Activated CD8-positive, alpha-beta memory T cell treated with anti-CD3 and anti-CD28 coated beads for 36 hours (primary cell): Measurements from ENCODE around the gene TMEM254. TPM values are rescaled to one million over a fixed set of nuclear protein-coding genes. Genes with fewer than 3 reads are reported as not detected.
"Not testable (repeated sequence)": the region's sequence is repeated elsewhere in the genome, so short reads cannot be mapped to it uniquely, and the experiment has no call there.

Experiments
- CTCF ChIA-PET: fragments of 350-600 bp; sonication (Branson Sonifier 250); formaldehyde crosslinking; loops from one replicate; lab custom pipeline; 2021; ENCODE audit warnings: antibody characterized with exemption; lab: Charles Lee
- POLR2A ChIA-PET: fragments of 350-600 bp; sonication (Branson Sonifier 250); formaldehyde crosslinking; loops from one replicate; lab custom pipeline; 2021; ENCODE audit warnings: antibody characterized with exemption; lab: Charles Lee
- total RNA-seq, 2 experiments: library from RNA; stranded (reverse); gene quantifications; one replicate each; pipeline ENCODE4 v1.2.3, GENCODE V29; 2021

The TMEM254 gene
- total RNA-seq, 2 experiments from 2014 or later, result 13.2 to 14.4 TPM

- POLR2A ChIA-PET, result interaction anchor here (0.6 kb wide), 1 partner anchor 573 kb away, joined by 3 read pairs; no protein-coding TSS in a partner anchor
Observed at GRCh38 chr10:80122110-80122710, 43.7 kb downstream of the TMEM254 start.

GRCh38 chr10:80122746-80123145 is 44.3 kb downstream of the TMEM254 start:
- ChIA-PET CTCF (no interaction called here), POLR2A (no interaction called here)

More at GRCh38 chr10:80122110-80122710, 43.7 kb downstream of the TMEM254 start:
- CTCF ChIA-PET, result no interaction called here

- CTCF ChIA-PET, result interaction anchor here (0.7 to 0.9 kb wide), 2 partner anchors 68 to 627 kb away, joined by 3 to 4 read pairs; no protein-coding TSS in a partner anchor
Observed at GRCh38 chr10:80126876-80127275, 48.4 kb downstream of the TMEM254 start.

GRCh38 chr10:80131499-80131901 is 53.0 kb downstream of the TMEM254 start:
- ChIA-PET POLR2A (no interaction called here), CTCF (interaction anchor here (0.7 to 1.8 kb wide), 2 partner anchors 13 to 73 kb away, joined by 3 to 5 read pairs; no protein-coding TSS in a partner anchor)

More at GRCh38 chr10:80126876-80127275, 48.4 kb downstream of the TMEM254 start:
- POLR2A ChIA-PET, result no interaction called here

GRCh38 chr10:80132299-80133139 is 54.1 kb downstream of the TMEM254 start, which contains the start of gene PLAC9:
Gene PLAC9 (plus strand): TSS chr10:80132730. CDS start chr10:80132763, 33 bp downstream.
- POLR2A ChIA-PET, result no interaction called here
- CTCF ChIA-PET, result interaction anchor here (1.8 kb wide), 1 partner anchor 11 kb away, joined by 5 read pairs; no protein-coding TSS in a partner anchor

- ChIA-PET CTCF (no interaction called here), POLR2A (no interaction called here)
Observed at GRCh38 chr10:80133206-80133605, 54.7 kb downstream of the TMEM254 start.

GRCh38 chr10:80133687-80134086 is 55.2 kb downstream of the TMEM254 start:
- CTCF ChIA-PET, POLR2A ChIA-PET: not testable (repeated sequence)

GRCh38 chr10:80136134-80136571 is 57.7 kb downstream of the TMEM254 start:
- CTCF ChIA-PET, result no interaction called here

GRCh38 chr10:80137031-80137862 is 58.8 kb downstream of the TMEM254 start:
- CTCF ChIA-PET, result interaction anchor here (1.6 kb wide), 1 partner anchor 15 kb away, joined by 3 read pairs; no protein-coding TSS in a partner anchor

More at GRCh38 chr10:80136134-80136571, 57.7 kb downstream of the TMEM254 start:
- POLR2A ChIA-PET, result no interaction called here

GRCh38 chr10:80137920-80138319 is 59.5 kb downstream of the TMEM254 start:
- CTCF ChIA-PET, result interaction anchor here (0.7 to 1.6 kb wide), 3 partner anchors 14 to 123 kb away, joined by 3 read pairs; no protein-coding TSS in a partner anchor
- POLR2A ChIA-PET, result no interaction called here

More at GRCh38 chr10:80137031-80137862, 58.8 kb downstream of the TMEM254 start:
- POLR2A ChIA-PET, result no interaction called here

GRCh38 chr10:80139265-80139664 is 60.8 kb downstream of the TMEM254 start:
- POLR2A ChIA-PET, result no interaction called here
- CTCF ChIA-PET, result interaction anchor here (0.6 kb wide), 1 partner anchor 64 kb away, joined by 4 read pairs; no protein-coding TSS in a partner anchor

GRCh38 chr10:80140251-80140650 is 61.8 kb downstream of the TMEM254 start:
- CTCF ChIA-PET, result no interaction called here
- POLR2A ChIA-PET, result no interaction called here

GRCh38 chr10:80141696-80142460 is 63.4 kb downstream of the TMEM254 start:
- CTCF ChIA-PET, result interaction anchor here (4.3 kb wide), 1 partner anchor 80 kb away, joined by 43 read pairs; no protein-coding TSS in a partner anchor
- POLR2A ChIA-PET, result interaction anchor here (0.6 kb wide), 1 partner anchor 16 kb away, joined by 3 read pairs; no protein-coding TSS in a partner anchor

Other genes starting within 250 kb of the TMEM254 start
- not detected for gene SFTPD, start 129.6 kb upstream of the TMEM254 start, total RNA-seq
- gene PLAC9, start 54.1 kb downstream of the TMEM254 start, total RNA-seq, result not detected
- gene ANXA11, start 126.9 kb downstream of the TMEM254 start, total RNA-seq, result 100 to 1,000 TPM; 195 to 208 TPM
- not detected for gene MAT1A, start 211.0 kb downstream of the TMEM254 start, total RNA-seq